ENCODE measurements around the gene FAM227B. TPM values are rescaled to one million over a fixed set of nuclear protein-coding genes. Genes with fewer than 3 reads are reported as not detected.

The FAM227B gene
- total RNA-seq, 4 donors from 2014 or later: 13.3 to 16.7 (median 15.2) TPM

GRCh38 chr15:49300856-49301255 is 319.8 kb downstream of the FAM227B start:
- Histone ChIP-seq H3K27me3 (no peaks in the 10 kb centered on the region), H3K4me3 (replicated peaks in 1 of 3) (no peak overlapping the region), H3K36me3 (peaks cover 3 to 6% of the 10 kb centered on the region in 2 donors), H3K4me1 (no peaks in the 10 kb centered on the region), H3K27ac (no peak overlapping the region), H3K9me3 (no peaks in the 10 kb centered on the region)
- no peak for DNase-seq
- intact Hi-C loops (cut with DNase I): no loop called here
- 87 to 92% methylated on average over 3 of the region's 3 CpGs for WGBS, 2 donors
- TF ChIP-seq CTCF (IDR thresholded peaks at IDR 0.05) (no peak), POLR2A (IDR thresholded peaks at IDR 0.05) (no peak)

- intact Hi-C loops (cut with DNase I): no loop called here
- Histone ChIP-seq H3K27me3 (no peaks in the 10 kb centered on the region), H3K9me3 (no peaks in the 10 kb centered on the region), H3K4me3 (replicated peaks in 1 of 3) (no peak overlapping the region), H3K36me3 (peaks cover 0 to 3% of the 10 kb centered on the region in 2 donors), H3K27ac (no peak overlapping the region), H3K4me1 (no peaks in the 10 kb centered on the region)
- TF ChIP-seq POLR2A (IDR thresholded peaks at IDR 0.05) (no peak), CTCF (IDR thresholded peaks at IDR 0.05) (no peak)
- no peak for DNase-seq
- WGBS, 2 donors: 98 to 100% methylated on average over 1 of the region's 1 CpG
These were observed 323.0 kb downstream of the FAM227B start for GRCh38 chr15:49297584-49297983.

- whole genome bisulfite sequencing, 2 donors: 98% methylated on average over 1 of the region's 1 CpG
- intact Hi-C loops (cut with DNase I): no loop called here
- H3K4me1 ChIP-seq: no peaks in the 10 kb centered on the region
- no peaks in the 10 kb centered on the region for H3K9me3 ChIP-seq
- no peaks in the 10 kb centered on the region for H3K27me3 ChIP-seq
- H3K36me3 ChIP-seq: peaks cover 0 to 3% of the 10 kb centered on the region in 2 donors
- H3K27ac ChIP-seq: no peak overlapping the region
- no peak overlapping the region for H3K4me3 ChIP-seq (replicated peaks in 1 of 3)
- DNase-seq: no peak
- no peak for TF ChIP-seq CTCF (IDR thresholded peaks at IDR 0.05)
- no peak for TF ChIP-seq POLR2A (IDR thresholded peaks at IDR 0.05)
These were observed 324.4 kb downstream of the FAM227B start for GRCh38 chr15:49296258-49296657.

- Histone ChIP-seq H3K4me1 (no peaks in the 10 kb centered on the region), H3K9me3 (no peaks in the 10 kb centered on the region), H3K4me3 (replicated peaks in 1 of 3) (no peak overlapping the region), H3K36me3 (peaks cover 0 to 3% of the 10 kb centered on the region in 2 donors), H3K27ac (no peak overlapping the region), H3K27me3 (no peaks in the 10 kb centered on the region)
- DNase-seq: no peak
- intact Hi-C loops (cut with DNase I): no loop called here
- TF ChIP-seq CTCF (IDR thresholded peaks at IDR 0.05) (no peak), POLR2A (IDR thresholded peaks at IDR 0.05) (no peak)
These were observed 326.7 kb downstream of the FAM227B start for GRCh38 chr15:49293941-49294340.

GRCh38 chr15:49290191-49290590 is 330.4 kb downstream of the FAM227B start:
- Histone ChIP-seq H3K4me3 (replicated peaks in 1 of 3) (no peak overlapping the region), H3K4me1 (peaks cover 3 to 6% of the 10 kb centered on the region in 2 donors), H3K9me3 (no peaks in the 10 kb centered on the region), H3K27me3 (no peaks in the 10 kb centered on the region), H3K27ac (no peak overlapping the region), H3K36me3 (peaks cover 0 to 3% of the 10 kb centered on the region in 2 donors)
- intact Hi-C loops (cut with DNase I): no loop called here
- TF ChIP-seq CTCF (IDR thresholded peaks at IDR 0.05): no peak
- TF ChIP-seq POLR2A (IDR thresholded peaks at IDR 0.05): no peak
- WGBS, 2 donors: 0 to 50% methylated on average over 1 of the region's 1 CpG
- DNase-seq: no peak

All from thyroid gland (tissue), 4 donors.